ENCODE measurements around the gene DNAH17. TPM values are rescaled to one million over a fixed set of nuclear protein-coding genes. Genes with fewer than 3 reads are reported as not detected.

Gene DNAH17
- total RNA-seq, 1 donor: not detected

- no peak for DNase-seq (ENCODE audit: low read depth)
- TF ChIP-seq CTCF (IDR thresholded peaks at IDR 0.05; ENCODE audit: insufficient read depth, low read depth, low read length): no peak
- no peak overlapping the region for H3K4me3 ChIP-seq (ENCODE audit: low read depth, low read length)
These were observed 83.1 kb downstream of the DNAH17 start for GRCh38 chr17:78493853-78494695.

- H3K4me3 ChIP-seq (ENCODE audit: low read depth, low read length): no peak overlapping the region
- DNase-seq (ENCODE audit: low read depth): no peak
- no peak for TF ChIP-seq CTCF (IDR thresholded peaks at IDR 0.05; ENCODE audit: insufficient read depth, low read depth, low read length)
These were observed 83.7 kb downstream of the DNAH17 start for GRCh38 chr17:78493450-78493849.

- TF ChIP-seq CTCF (IDR thresholded peaks at IDR 0.05; ENCODE audit: insufficient read depth, low read depth, low read length): no peak
- H3K4me3 ChIP-seq (ENCODE audit: low read depth, low read length): no peak overlapping the region
- DNase-seq (ENCODE audit: low read depth): no peak
These were observed 84.9 kb downstream of the DNAH17 start for GRCh38 chr17:78492116-78492799.

- no peak for TF ChIP-seq CTCF (IDR thresholded peaks at IDR 0.05; ENCODE audit: insufficient read depth, low read depth, low read length)
- no peak for DNase-seq (ENCODE audit: low read depth)
- no peak overlapping the region for H3K4me3 ChIP-seq (ENCODE audit: low read depth, low read length)
These were observed 85.7 kb downstream of the DNAH17 start for GRCh38 chr17:78491236-78492115.

GRCh38 chr17:78490673-78491072 is 86.5 kb downstream of the DNAH17 start:
- TF ChIP-seq CTCF (IDR thresholded peaks at IDR 0.05; ENCODE audit: insufficient read depth, low read depth, low read length): no peak
- no peak overlapping the region for H3K4me3 ChIP-seq (ENCODE audit: low read depth, low read length)
- DNase-seq (ENCODE audit: low read depth): no peak

GRCh38 chr17:78490156-78490555 is 87.0 kb downstream of the DNAH17 start:
- TF ChIP-seq CTCF (IDR thresholded peaks at IDR 0.05; ENCODE audit: insufficient read depth, low read depth, low read length): no peak
- H3K4me3 ChIP-seq (ENCODE audit: low read depth, low read length): no peak overlapping the region
- no peak for DNase-seq (ENCODE audit: low read depth)

All from fibroblast of villous mesenchyme (primary cell).